Measurements from ENCODE around the gene CYSRT1. TPM values are rescaled to one million over a fixed set of nuclear protein-coding genes. Genes with fewer than 3 reads are reported as not detected.

CYSRT1 gene
- total RNA-seq, 1 experiment from 2014 or later, result 1.3 TPM

GRCh38 chr9:137271696-137272076 is 46.7 kb downstream of the CYSRT1 start:
- H3F3A ChIP-seq (ENCODE audit: low read length, unreplicated experiment), result no peaks in the 10 kb centered on the region
- ChIA-PET POLR2A (ENCODE audit: unreplicated experiment) (no interaction called here), CTCF (no interaction called here)
- intact Hi-C loops (cut with micrococcal nuclease), result no loop called here
- H2AFZ ChIP-seq (ENCODE audit: low read length), result no peak overlapping the region
- H3K4me1 ChIP-seq (ENCODE audit: insufficient read depth, low read length), result peaks cover 6% of the 10 kb centered on the region
- H3K4me3 ChIP-seq (ENCODE audit: low read length), result no peak overlapping the region
- no peaks in the 10 kb centered on the region for H3K36me3 ChIP-seq (ENCODE audit: low read depth, low read length)
- H3K9ac ChIP-seq (ENCODE audit: low read length), result no peak overlapping the region
- no peaks in the 10 kb centered on the region for H3K9me2 ChIP-seq (replicated peaks; ENCODE audit: low read length)
- H4K20me1 ChIP-seq (ENCODE audit: low read length), result no peaks in the 10 kb centered on the region
- BruUV-seq (replicated peaks), result no TSS peak
- H3K79me2 ChIP-seq (ENCODE audit: low read length), result no peaks in the 10 kb centered on the region
- ATAC-seq (no peak), DNase-seq (no peak)
- H3K27me3 ChIP-seq (ENCODE audit: low read length), result no peaks in the 10 kb centered on the region
- H3K27ac ChIP-seq (ENCODE audit: low read length), result no peak overlapping the region
- H3K9me3 ChIP-seq (ENCODE audit: low read length), result no peaks in the 10 kb centered on the region
- no peak overlapping the region for H3K4me2 ChIP-seq (ENCODE audit: low read length)
- no peak for TF ChIP-seq CTCF (conservative IDR thresholded peaks at IDR 0.05; ENCODE audit: low read depth, low read length)
- no peak for TF ChIP-seq EZH2phosphoT487 (IDR thresholded peaks at IDR 0.05; ENCODE audit: borderline replicate concordance, low read length)
- no peak for TF ChIP-seq EZH2 (IDR thresholded peaks at IDR 0.05; ENCODE audit: low read length, unreplicated experiment)

DNA sequence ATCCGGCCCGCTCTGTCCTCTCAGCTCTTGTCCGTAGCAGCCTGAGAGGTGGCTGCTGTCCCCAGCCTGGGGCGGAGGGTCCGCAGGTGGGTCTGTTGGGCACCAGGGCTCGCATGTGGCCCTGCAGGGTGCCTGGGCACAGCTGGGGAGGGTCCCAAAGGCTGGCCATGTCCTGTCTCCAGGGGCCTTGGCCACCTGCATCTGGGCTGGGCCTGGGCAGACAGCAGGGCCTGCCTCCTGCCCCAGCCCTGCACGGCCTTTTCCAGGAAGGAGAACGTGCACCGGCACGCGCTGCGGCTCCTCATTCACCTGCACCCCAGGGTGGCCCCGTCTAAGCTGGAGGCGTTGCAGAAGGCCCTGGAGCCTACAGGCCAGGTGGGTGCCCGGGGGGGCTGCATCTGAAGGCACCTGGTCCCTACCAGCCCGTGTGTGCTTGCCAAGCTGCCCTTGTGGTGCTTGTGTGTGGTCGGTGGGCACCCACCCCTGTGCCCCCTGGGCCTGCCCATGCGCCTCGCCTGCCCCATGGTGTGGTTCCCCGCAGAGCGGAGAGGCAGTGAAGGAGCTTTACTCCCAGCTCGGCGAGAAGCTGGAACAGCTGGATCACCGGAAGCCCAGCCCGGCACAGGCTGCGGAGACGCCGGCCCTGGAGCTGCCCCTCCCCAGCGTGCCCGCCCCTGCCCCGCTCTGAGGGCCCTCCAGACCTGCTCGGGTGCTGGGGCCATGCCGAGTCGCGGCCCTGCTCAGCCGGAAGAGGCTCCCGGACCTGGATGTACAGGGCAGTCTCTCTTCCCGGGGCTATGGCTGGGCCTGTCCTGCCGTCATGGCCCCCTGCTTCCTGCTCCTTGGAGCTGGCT is 47.5 kb downstream of the CYSRT1 start:
- Histone ChIP-seq H4K20me1 (ENCODE audit: low read length) (no peaks in the 10 kb centered on the region), H3K36me3 (ENCODE audit: low read depth, low read length) (no peaks in the 10 kb centered on the region), H3K4me2 (ENCODE audit: low read length) (no peak overlapping the region), H3K27ac (ENCODE audit: low read length) (no peak overlapping the region), H3K9me2 (replicated peaks; ENCODE audit: low read length) (no peaks in the 10 kb centered on the region), H3K9ac (ENCODE audit: low read length) (no peak overlapping the region), H3K79me2 (ENCODE audit: low read length) (no peaks in the 10 kb centered on the region), H3F3A (ENCODE audit: low read length, unreplicated experiment) (no peaks in the 10 kb centered on the region), H3K4me1 (ENCODE audit: insufficient read depth, low read length) (peaks cover 14% of the 10 kb centered on the region), H3K27me3 (ENCODE audit: low read length) (no peaks in the 10 kb centered on the region), H3K4me3 (ENCODE audit: low read length) (no peak overlapping the region), H2AFZ (ENCODE audit: low read length) (no peak overlapping the region), H3K9me3 (ENCODE audit: low read length) (no peaks in the 10 kb centered on the region)
- TF ChIP-seq EZH2 (IDR thresholded peaks at IDR 0.05; ENCODE audit: low read length, unreplicated experiment), result no peak
- no peak for ATAC-seq
- CTCF ChIA-PET, result no interaction called here
- intact Hi-C loops (cut with micrococcal nuclease), result no loop called here
- no peak for DNase-seq
- no TSS peak for BruUV-seq (replicated peaks)
- POLR2A ChIA-PET (ENCODE audit: unreplicated experiment), result interaction anchor here (0.5 kb wide), 1 partner anchor 29 kb away, joined by 3 read pairs; the partner anchor contains the start of gene NRARP

GRCh38 chr9:137273095-137273490 is 48.1 kb downstream of the CYSRT1 start:
- H2AFZ ChIP-seq (ENCODE audit: low read length), result no peak overlapping the region
- H3K9me3 ChIP-seq (ENCODE audit: low read length), result no peaks in the 10 kb centered on the region
- no peaks in the 10 kb centered on the region for H4K20me1 ChIP-seq (ENCODE audit: low read length)
- H3K79me2 ChIP-seq (ENCODE audit: low read length), result peaks cover 5% of the 10 kb centered on the region
- peaks cover 16% of the 10 kb centered on the region for H3K4me1 ChIP-seq (ENCODE audit: insufficient read depth, low read length)
- H3K4me2 ChIP-seq (ENCODE audit: low read length), result no peak overlapping the region
- ChIA-PET CTCF (no interaction called here), POLR2A (ENCODE audit: unreplicated experiment) (interaction anchor here (0.5 kb wide), 1 partner anchor 29 kb away, joined by 3 read pairs; the partner anchor contains the start of gene NRARP)
- no peaks in the 10 kb centered on the region for H3F3A ChIP-seq (ENCODE audit: low read length, unreplicated experiment)
- ATAC-seq, result no peak
- no peaks in the 10 kb centered on the region for H3K27me3 ChIP-seq (ENCODE audit: low read length)
- intact Hi-C loops (cut with micrococcal nuclease), result no loop called here
- DNase-seq, result no peak
- H3K9ac ChIP-seq (ENCODE audit: low read length), result no peak overlapping the region
- no TSS peak for BruUV-seq (replicated peaks)
- H3K4me3 ChIP-seq (ENCODE audit: low read length), result no peak overlapping the region
- H3K9me2 ChIP-seq (replicated peaks; ENCODE audit: low read length), result no peaks in the 10 kb centered on the region
- TF ChIP-seq CTCF (conservative IDR thresholded peaks at IDR 0.05; ENCODE audit: low read depth, low read length), result no peak
- TF ChIP-seq EZH2 (IDR thresholded peaks at IDR 0.05; ENCODE audit: low read length, unreplicated experiment), result no peak
- no peak overlapping the region for H3K27ac ChIP-seq (ENCODE audit: low read length)
- H3K36me3 ChIP-seq (ENCODE audit: low read depth, low read length), result no peaks in the 10 kb centered on the region
